Activated CD8-positive, alpha-beta memory T cell treated with anti-CD3 and anti-CD28 coated beads for 4 hours (primary cell): ENCODE measurements around the gene ST3GAL6.

ENCODE experiments used
- DNase-seq, 2 donors: peaks; one replicate each; pipeline ENCODE4 v3.0.0-alpha.2; 2020; ENCODE audit warnings: low read depth in 2 of 2

The ST3GAL6 gene

GRCh38 chr3:98763076-98763475 lies at the start of gene ST3GAL6:
Gene ST3GAL6, plus strand, starts transcription at chr3:98763340. Its CDS starts 5,101 bp downstream, at chr3:98768441.
- no peak for DNase-seq

GRCh38 chr3:98713984-98714383 lies 49.2 kb upstream of the ST3GAL6 start:
- no peak for DNase-seq

GRCh38 chr3:98717584-98717983 lies 45.6 kb upstream of the ST3GAL6 start:
- DNase-seq: no peak

GRCh38 chr3:98718730-98719129 lies 44.4 kb upstream of the ST3GAL6 start:
- DNase-seq: no peak

GRCh38 chr3:98721776-98722175 lies 41.4 kb upstream of the ST3GAL6 start:
- no peak for DNase-seq

- DNase-seq: no peak
Measured at GRCh38 chr3:98722389-98722788, 40.8 kb upstream of the ST3GAL6 start.

- no peak for DNase-seq
Measured at GRCh38 chr3:98725352-98725751, 37.8 kb upstream of the ST3GAL6 start.

GRCh38 chr3:98726084-98726483 lies 37.1 kb upstream of the ST3GAL6 start:
- no peak for DNase-seq

GRCh38 chr3:98727638-98728037 lies 35.5 kb upstream of the ST3GAL6 start:
- DNase-seq: no peak

- DNase-seq: no peak
Measured at GRCh38 chr3:98728672-98729071, 34.5 kb upstream of the ST3GAL6 start.

- DNase-seq: no peak
Measured at GRCh38 chr3:98730338-98730737, 32.8 kb upstream of the ST3GAL6 start.

- no peak for DNase-seq
Measured at GRCh38 chr3:98730886-98731537, 32.1 kb upstream of the ST3GAL6 start.

- DNase-seq: no peak
Measured at GRCh38 chr3:98731720-98732285, 31.3 kb upstream of the ST3GAL6 start.

GRCh38 chr3:98732286-98733052 lies 30.7 kb upstream of the ST3GAL6 start:
- no peak for DNase-seq

GRCh38 chr3:98733053-98733811 lies 29.9 kb upstream of the ST3GAL6 start:
- no peak for DNase-seq

GRCh38 chr3:98733812-98734281 lies 29.3 kb upstream of the ST3GAL6 start:
- no peak for DNase-seq

- no peak for DNase-seq
Measured at GRCh38 chr3:98734306-98734705, 28.8 kb upstream of the ST3GAL6 start.

GRCh38 chr3:98734735-98735134 lies 28.4 kb upstream of the ST3GAL6 start:
- no peak for DNase-seq

GRCh38 chr3:98735296-98735695 lies 27.8 kb upstream of the ST3GAL6 start:
- DNase-seq: no peak

GRCh38 chr3:98735761-98736269 lies 27.3 kb upstream of the ST3GAL6 start:
- no peak for DNase-seq

- DNase-seq: no peak
Measured at GRCh38 chr3:98737301-98737700, 25.8 kb upstream of the ST3GAL6 start.

- DNase-seq: no peak
Measured at GRCh38 chr3:98739266-98739665, 23.9 kb upstream of the ST3GAL6 start.
